RWPE1 (cell line): Measurements from ENCODE around the gene SPG7.

Source experiments
- CTCF ChIA-PET: fragments of 350-600 bp; sonication (Branson Sonifier 250); formaldehyde crosslinking; extraction: SDS; loops from one replicate; lab custom pipeline; 2021; lab: Yijun Ruan, JAX
- POLR2A ChIA-PET: fragments of 400-600 bp; formaldehyde crosslinking; extraction: SDS; loops from one replicate; lab custom pipeline; 2020; ENCODE audit warnings: antibody characterized with exemption; ENCODE audit not compliant: low non-redundant PET; lab: Yijun Ruan, JAX
- DNase-seq: peaks from one replicate; pipeline ENCODE4 v3.0.0; 2012; ENCODE audit warnings: low spot score
- H3K27ac ChIP-seq: fragments of 450-650 bp; 2 replicates; pipeline ENCODE4 v1.5.1; 2017
- TF ChIP-seq, protein P1 (sequence below): fragments of 450-650 bp; conservative IDR thresholded peaks from 2 replicates; pipeline ENCODE4 v1.5.1; 2017; ENCODE audit warnings: low read depth, mild to moderate bottlenecking

Gene SPG7

GRCh38 chr16:89491238-89491869 lies 16.8 kb upstream of the SPG7 start:
- TF ChIP-seq, protein P1, sequence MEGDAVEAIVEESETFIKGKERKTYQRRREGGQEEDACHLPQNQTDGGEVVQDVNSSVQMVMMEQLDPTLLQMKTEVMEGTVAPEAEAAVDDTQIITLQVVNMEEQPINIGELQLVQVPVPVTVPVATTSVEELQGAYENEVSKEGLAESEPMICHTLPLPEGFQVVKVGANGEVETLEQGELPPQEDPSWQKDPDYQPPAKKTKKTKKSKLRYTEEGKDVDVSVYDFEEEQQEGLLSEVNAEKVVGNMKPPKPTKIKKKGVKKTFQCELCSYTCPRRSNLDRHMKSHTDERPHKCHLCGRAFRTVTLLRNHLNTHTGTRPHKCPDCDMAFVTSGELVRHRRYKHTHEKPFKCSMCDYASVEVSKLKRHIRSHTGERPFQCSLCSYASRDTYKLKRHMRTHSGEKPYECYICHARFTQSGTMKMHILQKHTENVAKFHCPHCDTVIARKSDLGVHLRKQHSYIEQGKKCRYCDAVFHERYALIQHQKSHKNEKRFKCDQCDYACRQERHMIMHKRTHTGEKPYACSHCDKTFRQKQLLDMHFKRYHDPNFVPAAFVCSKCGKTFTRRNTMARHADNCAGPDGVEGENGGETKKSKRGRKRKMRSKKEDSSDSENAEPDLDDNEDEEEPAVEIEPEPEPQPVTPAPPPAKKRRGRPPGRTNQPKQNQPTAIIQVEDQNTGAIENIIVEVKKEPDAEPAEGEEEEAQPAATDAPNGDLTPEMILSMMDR = no peak
- no peak for DNase-seq
- CTCF ChIA-PET = interaction anchor here (0.6 kb wide), 1 partner anchor 181 kb away, joined by 4 read pairs; no protein-coding TSS in a partner anchor
- H3K27ac ChIP-seq = peak overlapping the region; percentile 96
- POLR2A ChIA-PET = no interaction called here

GRCh38 chr16:89491974-89492687 lies 16.1 kb upstream of the SPG7 start:
- peak overlapping the region; percentile 96 for H3K27ac ChIP-seq
- ChIA-PET CTCF (interaction anchor here (0.6 kb wide), 1 partner anchor 182 kb away, joined by 4 read pairs; no protein-coding TSS in a partner anchor), POLR2A (no interaction called here)

DNA sequence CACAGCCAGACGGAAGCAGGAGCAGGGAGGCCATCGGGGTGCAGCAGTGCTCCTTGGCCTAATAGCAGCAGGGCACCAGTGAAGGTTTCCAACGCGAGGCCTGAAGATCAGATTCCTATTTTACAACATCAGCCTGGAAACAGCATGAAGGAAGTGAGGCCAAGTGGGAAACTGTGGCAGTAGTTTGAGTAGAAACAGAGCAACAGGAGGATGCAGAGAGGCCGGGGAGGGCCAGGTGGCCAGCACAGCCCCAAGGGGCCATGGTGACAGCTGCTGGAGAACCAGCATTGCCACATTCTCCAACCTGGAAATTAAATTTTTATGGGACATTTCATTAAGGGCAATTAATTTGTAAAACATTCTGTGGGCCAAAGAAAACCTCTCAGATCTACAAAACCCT lies 14.4 kb upstream of the SPG7 start:
- CTCF ChIA-PET = interaction anchor here (0.7 kb wide), 1 partner anchor 152 kb away, joined by 4 read pairs; no protein-coding TSS in a partner anchor
- no peak for DNase-seq
- peak overlapping the region; percentile 96 for H3K27ac ChIP-seq
- TF ChIP-seq, protein P1 = no peak
- POLR2A ChIA-PET = no interaction called here

More at GRCh38 chr16:89491974-89492687, 16.1 kb upstream of the SPG7 start:
- TF ChIP-seq, protein P1 = no peak
- no peak for DNase-seq

DNA sequence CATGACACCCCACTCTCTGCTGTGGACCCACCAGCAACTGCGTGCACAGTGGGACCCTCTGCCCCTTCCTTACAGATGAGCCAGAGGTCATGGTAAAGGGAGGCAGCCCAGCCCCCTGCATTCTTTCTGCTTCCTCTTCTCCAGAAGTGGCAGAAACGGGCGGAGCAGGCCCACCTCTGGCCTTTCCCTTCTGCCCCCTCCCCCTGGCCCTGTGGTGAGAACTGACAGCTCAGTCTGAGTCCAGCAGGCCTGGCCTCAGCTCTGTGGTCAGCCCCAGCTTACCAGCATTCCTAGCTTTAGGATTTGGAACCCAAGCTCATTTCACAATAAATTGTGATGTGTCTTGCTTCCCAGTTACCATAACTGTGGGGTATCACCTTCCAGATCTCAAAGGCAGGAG lies 13.1 kb upstream of the SPG7 start:
- H3K27ac ChIP-seq = peak overlapping the region; percentile 96
- no peak for DNase-seq
- ChIA-PET POLR2A (no interaction called here), CTCF (interaction anchor here (0.6 kb wide), 3 partner anchors 29 to 119 kb away, joined by 3 to 5 read pairs (median 3); no protein-coding TSS in a partner anchor)
- TF ChIP-seq, protein P1 = no peak

- POLR2A ChIA-PET = interaction anchor here (0.9 kb wide), 1 partner anchor 9 kb away, joined by 3 read pairs; the partner anchor contains the start of gene SPG7
- CTCF ChIA-PET = interaction anchor here (0.6 kb wide), 1 partner anchor 43 kb away, joined by 4 read pairs; no protein-coding TSS in a partner anchor
- no peak for DNase-seq
- H3K27ac ChIP-seq = peak overlapping the region; percentile 43
- TF ChIP-seq, protein P1 = no peak
These were observed 9.4 kb upstream of the SPG7 start for GRCh38 chr16:89498839-89499238.

DNA sequence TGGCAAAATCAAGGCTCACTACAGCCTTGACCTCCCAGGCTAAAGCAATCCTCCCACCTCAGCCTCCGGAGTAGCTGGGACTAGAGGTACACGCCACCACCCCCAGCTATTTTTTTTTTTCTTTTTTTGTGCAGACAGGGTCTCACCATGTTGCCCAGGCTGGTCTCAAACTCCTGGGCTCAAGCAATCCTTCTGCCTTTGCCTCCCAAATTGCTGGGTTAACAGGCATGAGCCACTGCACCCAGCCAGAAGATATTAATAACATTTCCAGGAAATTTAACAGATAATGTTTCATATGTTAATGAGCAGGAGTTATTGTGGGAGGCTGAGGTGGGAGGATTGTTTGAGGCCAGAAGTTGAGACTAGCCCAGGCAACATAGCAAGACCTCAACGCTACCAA lies 8.4 kb upstream of the SPG7 start:
- POLR2A ChIA-PET = no interaction called here

More for the DNA sequence above, 8.4 kb upstream of the SPG7 start:
- peak overlapping the region; percentile 22 for H3K27ac ChIP-seq
- no peak for DNase-seq
- CTCF ChIA-PET = no interaction called here
- TF ChIP-seq, protein P1 = no peak
